HG02759 (cell line): ENCODE measurements around the gene HOXB3.

ENCODE experiments used
- ATAC-seq: cut with Tn5 transposase; IDR thresholded peaks from one replicate; pipeline ENCODE4 v1.9.1; 2021; ENCODE audit warnings: mild to moderate bottlenecking, moderate library complexity; ENCODE audit not compliant: unreplicated experiment

Gene HOXB3

GRCh38 chr17:48589831-48590606 lies at the start of gene HOXB3:
Gene HOXB3 (minus strand): TSS chr17:48590241. CDS start chr17:48552474, 37,767 bp downstream.
- no peak for ATAC-seq

- no peak for ATAC-seq
Measured at GRCh38 chr17:48639136-48639535, 49.1 kb upstream of the HOXB3 start.

GRCh38 chr17:48637323-48638260 lies 47.6 kb upstream of the HOXB3 start:
- no peak for ATAC-seq

DNA sequence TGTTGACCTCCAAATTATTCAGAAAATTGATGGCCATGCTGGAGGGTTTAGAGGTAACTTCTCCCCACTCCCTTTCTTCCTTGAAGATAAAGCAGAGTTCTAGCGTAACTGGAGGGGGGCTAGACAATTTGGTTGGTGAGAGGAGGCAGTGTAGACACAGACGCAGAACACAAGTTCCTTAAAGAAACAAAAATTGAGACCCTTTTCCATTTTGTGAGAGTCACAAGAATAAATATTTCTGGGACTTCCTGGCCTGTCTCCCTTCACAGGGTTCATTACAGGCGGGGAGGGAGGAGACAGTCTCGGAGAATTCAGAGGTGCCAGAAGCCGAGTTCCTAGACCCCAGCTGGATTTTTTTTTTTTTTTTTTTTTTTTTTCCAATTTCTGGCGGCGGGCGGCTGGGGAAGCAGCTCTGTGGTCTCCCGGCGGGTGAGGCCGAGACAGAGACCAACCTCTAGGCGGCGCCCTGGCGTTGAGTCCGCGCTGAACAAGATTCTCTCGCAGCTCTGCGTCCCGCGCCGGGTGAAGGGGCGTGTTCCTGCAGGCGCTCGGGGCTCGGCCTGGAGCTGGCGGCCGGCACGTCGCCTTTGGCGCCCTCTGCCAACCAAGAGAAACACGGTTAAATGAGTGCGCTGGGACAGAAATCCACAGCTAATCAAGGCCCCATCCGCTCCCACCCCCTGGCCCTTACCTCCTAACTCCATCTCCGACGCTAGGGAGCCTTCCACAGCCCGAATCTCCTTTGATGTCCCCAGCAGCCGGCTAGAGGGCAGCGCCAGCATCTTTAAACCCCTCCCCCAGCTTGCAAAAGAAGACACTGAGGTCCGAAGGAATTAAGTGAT lies 46.4 kb upstream of the HOXB3 start:
- ATAC-seq, result no peak

DNA sequence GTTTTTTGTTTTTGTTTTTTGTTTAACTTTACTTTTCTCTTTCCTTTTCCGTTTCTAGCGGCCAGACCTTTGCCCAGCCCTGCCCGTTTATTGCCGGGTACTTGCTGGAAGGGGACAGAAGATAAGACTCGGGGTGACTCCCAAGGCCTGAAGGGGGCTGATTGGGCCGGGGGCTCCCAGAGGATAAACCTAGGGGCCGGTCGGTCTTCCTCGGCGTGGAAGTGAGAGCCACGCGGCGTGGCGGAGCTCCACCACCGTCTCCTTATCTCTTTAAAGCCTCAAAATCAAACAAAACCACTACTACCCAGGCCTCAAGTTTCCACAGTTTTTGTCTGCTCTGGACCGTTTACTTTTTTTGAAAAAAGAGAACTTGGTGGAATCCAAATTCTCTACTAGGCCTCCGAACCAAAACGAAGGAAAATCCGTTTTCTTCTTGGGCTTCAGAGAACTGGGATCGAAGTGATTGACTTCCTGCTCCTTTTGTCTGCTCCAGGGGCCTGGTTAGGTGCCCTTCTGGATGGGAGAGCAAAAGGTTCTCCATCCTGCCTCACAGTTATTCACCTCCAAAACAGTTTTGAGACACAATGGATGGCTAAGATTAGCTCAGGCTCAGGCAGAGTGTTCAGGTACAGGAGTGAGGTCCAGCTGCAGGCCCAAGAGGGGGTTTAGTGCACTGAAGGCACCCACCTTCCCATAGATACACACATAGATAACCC lies 44.6 kb upstream of the HOXB3 start:
- ATAC-seq, result no peak

DNA sequence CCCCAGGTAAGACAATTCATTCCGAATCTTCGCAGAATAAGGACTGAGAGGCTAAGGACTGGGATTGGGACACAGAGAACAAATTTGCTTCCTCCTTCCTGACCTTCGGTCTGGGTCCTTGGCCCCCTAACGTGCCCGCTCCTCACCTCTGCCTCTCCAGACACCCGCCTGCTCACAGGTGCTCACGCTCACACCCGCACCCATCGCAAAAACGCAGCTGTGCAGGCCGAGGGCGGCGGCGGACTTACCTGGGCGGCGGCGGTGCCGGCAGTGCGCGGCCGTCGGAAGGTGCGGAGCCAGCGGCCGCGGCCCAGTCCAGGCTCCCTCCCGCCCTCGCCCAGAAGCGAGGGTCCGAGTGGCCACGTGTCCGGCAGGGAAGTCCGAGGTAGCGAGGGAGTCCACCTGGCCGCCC lies 43.2 kb upstream of the HOXB3 start:
- ATAC-seq, result no peak

- no peak for ATAC-seq
Measured at GRCh38 chr17:48632579-48633265, 42.7 kb upstream of the HOXB3 start.

DNA sequence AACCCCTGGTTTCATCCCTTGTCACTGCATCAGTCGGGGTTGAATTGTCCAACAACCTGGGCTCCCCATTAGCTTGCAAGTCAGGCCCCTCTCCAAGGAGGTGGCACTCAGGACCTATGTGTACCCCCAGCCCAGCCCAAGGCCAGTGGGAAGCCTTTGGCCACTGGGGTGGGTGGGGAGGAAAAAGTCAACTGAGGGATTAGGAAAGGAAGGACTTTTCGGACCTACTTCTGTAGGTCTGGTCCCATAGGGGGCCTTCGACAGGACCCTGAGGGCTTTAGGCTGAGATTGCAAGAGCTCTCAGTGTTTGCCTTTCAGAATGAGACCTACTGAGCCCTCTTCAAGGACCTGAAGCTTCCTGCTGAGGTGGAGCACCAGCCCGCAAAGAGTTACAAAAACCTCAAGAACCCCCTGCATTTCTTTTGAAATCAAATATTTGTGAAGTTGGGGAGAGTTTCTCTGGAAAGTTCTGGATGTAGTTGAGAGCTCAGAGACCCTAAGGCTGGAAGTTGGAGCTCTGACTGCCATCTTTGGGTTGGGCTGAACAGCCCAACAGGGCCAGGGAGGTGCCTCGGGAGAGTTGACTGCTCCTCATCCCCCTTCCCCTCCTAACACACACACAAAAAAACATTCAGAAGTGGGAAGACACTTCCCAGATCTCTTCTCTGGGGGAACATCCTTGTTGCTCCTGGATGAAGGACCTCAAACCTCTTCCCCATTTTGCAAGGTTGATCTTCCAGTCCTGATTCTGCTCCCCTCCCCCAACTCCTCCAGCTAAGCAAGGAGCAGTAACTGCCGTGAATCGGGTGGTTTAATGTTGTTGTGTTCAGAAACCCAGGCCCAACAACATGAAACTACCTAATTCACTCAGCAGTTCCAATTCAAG lies 41.9 kb upstream of the HOXB3 start:
- no peak for ATAC-seq

DNA sequence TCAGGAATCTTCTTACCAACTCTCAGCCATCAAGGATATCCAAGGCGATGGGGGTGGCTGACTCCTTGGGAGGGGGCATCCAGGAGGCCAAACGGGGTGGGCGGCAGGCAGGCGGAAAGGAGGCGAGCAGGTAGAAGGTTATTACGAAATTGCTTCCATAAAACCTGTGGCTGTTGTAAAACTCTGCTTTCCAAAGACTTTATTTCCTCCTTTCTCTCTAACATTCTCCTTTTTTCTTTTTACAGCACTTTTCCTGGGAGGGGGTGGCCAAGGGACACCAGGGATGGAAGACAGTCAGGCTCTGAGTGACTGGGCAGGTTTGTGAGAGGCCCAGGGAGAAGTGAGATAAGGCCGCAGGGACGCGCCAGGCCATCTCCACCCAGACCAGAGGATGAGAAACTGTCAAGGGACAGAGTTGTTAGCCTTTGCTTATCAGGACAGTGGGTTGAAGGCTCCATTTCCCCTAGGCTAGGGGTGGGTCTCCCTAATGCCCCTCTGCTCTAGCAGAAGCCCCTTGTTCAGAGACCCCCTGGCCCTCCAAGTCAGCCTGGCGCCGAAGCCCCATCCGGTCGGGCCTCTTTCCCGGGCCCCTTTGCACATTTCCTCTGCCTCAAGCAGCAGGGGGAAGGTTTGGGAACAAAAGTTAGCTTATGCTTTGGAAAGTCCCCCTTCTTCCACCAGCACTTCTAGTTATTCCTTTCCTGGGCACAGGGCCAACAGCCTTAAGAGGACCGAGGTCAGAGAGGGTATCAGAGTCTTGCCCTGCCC lies 41.1 kb upstream of the HOXB3 start:
- no peak for ATAC-seq

DNA sequence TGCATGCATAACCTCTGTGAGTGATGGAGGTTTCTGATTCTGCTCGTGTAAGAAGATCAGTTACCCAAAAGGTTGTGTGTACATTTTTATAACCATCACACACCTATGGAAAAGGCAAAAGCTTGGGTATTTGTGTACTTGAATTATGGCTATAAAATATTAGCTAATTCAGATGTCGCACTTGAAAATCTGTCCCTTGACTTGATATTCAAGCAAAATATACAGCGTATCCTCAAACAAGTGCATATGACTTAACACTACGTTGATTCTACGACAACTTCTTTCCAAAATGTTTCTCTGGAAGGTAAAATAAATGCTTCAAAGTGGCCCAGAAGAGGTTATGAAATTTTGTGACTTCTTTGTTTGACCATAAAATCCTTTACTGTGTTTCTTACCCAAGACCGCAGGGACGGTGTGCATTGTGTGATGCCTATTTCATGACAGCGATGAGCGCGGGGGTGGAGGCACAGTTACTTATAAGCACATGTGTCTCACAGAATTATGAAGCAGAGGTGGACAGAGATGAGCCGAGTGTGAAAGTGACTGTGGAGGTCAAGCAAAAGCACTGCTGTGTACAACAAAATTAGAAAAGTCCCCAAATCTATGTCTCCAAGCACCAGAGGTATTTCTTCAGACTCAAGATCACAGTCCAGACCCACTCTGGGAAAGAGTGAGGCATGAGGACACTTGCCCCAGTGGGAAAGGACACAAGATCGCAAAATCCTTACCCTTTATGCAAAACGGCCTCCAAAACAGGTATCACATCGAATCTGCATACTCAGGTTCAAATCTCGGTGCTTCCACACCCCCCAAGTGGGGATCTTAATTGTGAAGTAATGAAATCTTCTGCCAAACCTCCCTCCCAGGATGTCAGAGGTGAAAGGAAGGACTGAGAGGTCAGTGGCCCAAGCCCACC lies 40.2 kb upstream of the HOXB3 start:
- no peak for ATAC-seq

DNA sequence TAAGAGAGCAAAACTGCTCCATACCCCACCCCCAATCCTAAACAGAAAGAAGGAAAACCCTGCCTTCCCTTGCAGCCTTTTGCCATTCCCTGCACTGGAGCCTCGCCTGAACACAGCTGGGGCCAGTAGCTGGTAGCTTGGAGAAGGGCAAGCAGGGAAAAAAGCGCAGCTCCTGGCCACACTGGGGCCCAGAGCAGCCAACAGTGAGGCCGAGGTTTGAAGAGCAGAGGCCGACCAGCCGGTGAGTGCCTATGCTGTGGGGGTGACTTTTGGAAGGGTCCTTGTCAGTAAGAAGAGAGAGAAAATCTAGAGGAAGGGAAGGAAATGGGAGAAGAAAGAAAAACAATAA lies 39.3 kb upstream of the HOXB3 start:
- ATAC-seq, result no peak

DNA sequence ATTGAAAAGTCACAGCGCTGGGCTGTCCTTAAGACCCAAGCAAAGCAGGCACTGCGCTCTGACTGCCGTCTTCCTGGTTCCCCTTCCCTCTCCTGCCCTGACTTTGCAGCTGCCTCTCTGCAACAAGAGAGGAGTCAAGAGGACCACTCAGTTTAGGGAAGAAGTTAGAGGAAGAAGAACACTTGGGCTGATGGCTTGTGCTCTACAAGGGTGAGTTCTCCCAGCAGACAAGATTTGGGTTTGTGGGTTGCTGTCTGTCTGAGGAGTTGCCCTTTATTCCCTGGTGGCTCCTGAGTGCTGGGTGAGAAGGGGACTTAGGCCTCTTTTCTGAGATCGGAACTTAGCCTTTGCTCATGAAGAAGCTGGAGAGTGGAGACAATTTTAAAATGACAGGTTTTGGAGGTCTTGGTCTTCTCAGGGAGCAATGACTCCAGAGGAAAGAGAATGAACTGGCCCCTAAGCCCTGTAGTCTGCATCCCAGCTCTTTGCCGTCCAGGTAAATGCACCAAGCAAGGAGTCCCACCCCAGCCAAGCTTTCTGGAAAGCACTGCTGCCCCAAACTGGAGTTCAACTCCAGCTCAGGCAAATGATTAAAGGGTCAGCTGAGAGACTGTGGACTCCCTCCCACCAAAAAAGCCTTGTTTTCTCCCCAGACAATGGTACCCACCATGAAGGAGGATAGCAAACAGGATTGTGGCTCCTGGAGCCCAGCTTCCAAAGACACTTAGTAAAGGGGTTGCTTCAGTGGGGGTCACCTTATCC lies 38.8 kb upstream of the HOXB3 start:
- no peak for ATAC-seq

GRCh38 chr17:48627623-48628521 lies 37.8 kb upstream of the HOXB3 start:
- no peak for ATAC-seq

GRCh38 chr17:48627118-48627597 lies 37.1 kb upstream of the HOXB3 start:
- no peak for ATAC-seq
